HG02973 (cell line): ENCODE results near the gene GREB1L.

Experiments
- ATAC-seq: cut with Tn5 transposase; IDR thresholded peaks from one replicate; pipeline ENCODE4 v1.9.1; 2021; ENCODE audit warnings: moderate library complexity; ENCODE audit not compliant: unreplicated experiment

Gene GREB1L

DNA sequence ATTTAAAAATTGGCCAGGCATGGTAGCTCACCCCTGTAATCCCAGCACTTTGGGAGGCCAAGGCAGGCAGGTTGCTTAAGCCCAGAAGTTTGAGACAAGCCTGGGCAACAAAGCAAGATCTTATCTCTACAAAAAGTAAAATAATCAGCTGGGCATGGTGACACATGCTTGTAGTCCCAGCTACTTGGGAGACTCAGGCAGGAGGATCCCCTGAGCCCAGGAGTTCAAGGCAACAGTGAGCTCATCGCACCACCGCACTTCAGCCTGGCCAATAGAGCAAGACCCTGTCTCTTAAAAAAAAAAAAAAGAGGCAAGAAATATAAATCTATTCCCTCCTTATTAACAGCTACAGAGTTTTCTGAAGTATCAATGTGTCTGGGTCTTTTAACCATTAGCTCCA, 306.6 kb downstream of the GREB1L start:
- ATAC-seq: no peak

DNA sequence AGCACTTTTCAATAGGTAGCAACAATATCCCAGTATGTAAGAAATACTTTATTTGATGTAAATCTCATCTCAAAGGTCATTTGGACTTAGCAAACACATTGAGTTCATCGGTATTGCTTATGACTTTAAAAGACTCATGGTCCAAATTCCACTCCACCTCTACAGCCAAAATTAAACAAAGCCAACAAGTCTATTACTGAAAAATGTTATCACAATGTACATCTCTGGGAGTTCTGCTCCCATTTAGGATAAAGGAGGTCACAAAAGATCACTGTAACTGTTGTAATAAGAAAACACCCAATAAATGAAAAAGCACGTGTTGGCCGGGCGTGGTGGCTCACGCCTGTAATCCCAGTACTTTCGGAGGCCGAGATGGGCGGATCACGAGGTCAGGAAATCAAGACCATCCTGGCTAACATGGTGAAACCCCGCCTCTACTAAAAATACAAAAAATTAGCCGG, 308.5 kb downstream of the GREB1L start:
- ATAC-seq: no peak

DNA sequence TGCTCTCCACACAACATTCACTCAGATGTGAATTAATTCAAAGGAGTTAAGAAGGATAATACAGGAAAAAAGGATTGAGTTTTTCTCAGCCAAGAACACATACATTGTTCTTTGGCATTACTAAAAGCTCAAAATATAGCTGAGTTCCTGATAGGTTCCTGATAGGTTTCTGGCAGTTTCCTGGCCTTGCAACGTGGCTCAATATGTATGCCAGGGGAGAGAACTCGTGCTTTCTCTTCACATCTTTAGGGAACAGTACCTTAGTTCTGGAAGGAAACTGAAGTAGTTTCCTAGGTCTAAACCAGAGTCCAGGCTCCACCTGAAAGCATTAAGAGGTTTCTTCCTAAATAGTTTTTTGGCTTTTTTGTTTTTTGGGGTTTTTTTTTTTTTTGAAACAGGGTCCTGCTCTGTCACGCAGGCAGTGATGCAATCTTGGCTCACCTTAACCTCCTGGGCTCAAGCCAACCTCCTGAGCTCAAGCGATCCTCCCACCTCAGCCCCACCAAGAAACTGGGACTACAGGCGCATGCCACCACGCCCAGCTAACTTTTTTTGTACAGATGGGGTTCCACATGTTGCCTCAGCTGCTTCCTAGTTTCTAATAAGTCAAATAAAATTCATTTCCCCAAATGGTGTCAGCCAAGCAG, 315.7 kb downstream of the GREB1L start:
- ATAC-seq: no peak

DNA sequence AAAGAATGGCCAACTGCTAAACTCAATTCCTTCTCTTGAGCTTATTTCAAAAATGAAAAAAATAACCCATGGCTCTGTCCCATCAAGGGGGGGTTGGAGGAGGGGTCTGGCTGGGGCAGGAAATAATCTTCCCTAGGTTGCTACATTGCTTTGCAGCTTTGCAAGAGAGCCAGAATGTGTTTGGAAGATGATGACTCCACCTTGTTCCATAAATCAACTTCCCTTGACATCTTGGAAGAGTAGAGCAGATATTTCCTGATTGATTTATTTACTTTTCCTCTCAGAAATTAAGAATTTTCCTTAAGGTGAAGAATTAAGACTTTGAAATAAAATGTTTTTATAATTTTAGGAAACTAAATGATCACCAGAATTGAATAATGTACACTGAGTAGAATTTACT, 317.2 kb downstream of the GREB1L start:
- no peak for ATAC-seq

DNA sequence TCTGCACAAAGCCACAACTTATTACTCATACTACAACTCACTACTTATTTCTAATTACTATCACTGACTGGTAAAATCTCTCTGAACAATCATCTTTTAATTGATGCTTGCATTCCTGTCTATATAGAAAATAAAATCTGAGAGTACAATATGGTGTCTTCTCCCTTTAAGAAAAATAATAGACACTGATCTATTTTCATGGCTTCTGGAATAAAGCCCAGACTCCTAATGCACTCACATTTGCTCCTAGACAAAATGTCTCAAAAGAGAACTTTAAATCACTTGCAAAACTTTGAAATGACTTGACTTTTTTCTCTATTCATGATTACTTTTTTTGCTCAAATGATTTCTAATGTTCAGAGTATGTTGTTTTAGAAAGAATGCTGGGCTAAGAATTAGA, 329.7 kb downstream of the GREB1L start:
- no peak for ATAC-seq
